SK-N-SH (cell line): ENCODE measurements around the gene NPM1. TPM values are rescaled to one million over a fixed set of nuclear protein-coding genes. Genes with fewer than 3 reads are reported as not detected.

ENCODE experiments used
- CTCF ChIA-PET: fragments of 300-600, 350-600 bp; formaldehyde crosslinking; extraction: SDS; loops from one replicate; lab custom pipeline; 2021; lab: Yijun Ruan, JAX
- POLR2A ChIA-PET: fragments of 350-600 bp; sonication (Branson Sonifier 250); formaldehyde crosslinking; extraction: SDS; loops from one replicate; lab custom pipeline; 2020; ENCODE audit warnings: antibody characterized with exemption, inconsistent platforms; lab: Yijun Ruan, JAX
- DNase-seq: peaks from one replicate; pipeline ENCODE4 v3.0.0; 2012
- H2AFZ ChIP-seq: fragments of 200-600 bp; sonication (generic); 2 replicates; pipeline ENCODE4 v1.8.1; 2016; ENCODE audit warnings: antibody characterized with exemption, mild to moderate bottlenecking, low read depth
- H3F3A ChIP-seq: fragments of 200-600 bp; sonication (generic); replicated peaks from 2 replicates; pipeline ENCODE3; 2016; ENCODE audit warnings: antibody characterized with exemption, mild to moderate bottlenecking; ENCODE audit not compliant: insufficient read depth
- H3K27ac ChIP-seq, 2 experiments: fragments of 200-500 bp in 1 of 2; fragments of 200-600 bp in 1 of 2; sonication (Bioruptor generic) in 1 of 2; sonication (generic), shearing (Covaris generic) in 1 of 2; 2 replicates each; pipeline versions ENCODE4 v1.5.1 to v1.6.1; 2014 to 2016; ENCODE audit warnings: low read depth in 2 of 2, inconsistent platforms in 1 of 2, low read length in 1 of 2, mild to moderate bottlenecking in 1 of 2, mixed read lengths in 1 of 2
- H3K27me3 ChIP-seq: fragments of 200-600 bp; sonication (generic), shearing (Covaris generic); 2 replicates; pipeline ENCODE4 v1.6.1; 2016; ENCODE audit warnings: mixed run types; ENCODE audit not compliant: insufficient read depth
- H3K36me3 ChIP-seq, 2 experiments: fragments of 200-500 bp in 1 of 2; fragments of 200-600 bp in 1 of 2; sonication (Bioruptor generic) in 1 of 2; sonication (generic) in 1 of 2; replicated peaks in 1 of 2; 2 replicates each; pipeline versions ENCODE3 to v1.5.1; 2014 to 2016; ENCODE audit warnings: low read length in 1 of 2, mild to moderate bottlenecking in 1 of 2; ENCODE audit not compliant: insufficient read depth in 2 of 2, control insufficient read depth in 1 of 2
- H3K4me1 ChIP-seq, 2 experiments: fragments of 200-500 bp in 1 of 2; fragments of 200-600 bp in 1 of 2; sonication (Bioruptor generic) in 1 of 2; sonication (generic), shearing (Covaris generic) in 1 of 2; 2 replicates each; pipeline versions ENCODE4 v1.5.1 to v1.6.1; 2014 to 2016; ENCODE audit warnings: low read depth in 1 of 2, low read length in 1 of 2, mixed run types in 1 of 2; ENCODE audit not compliant: insufficient read depth in 2 of 2, control insufficient read depth in 1 of 2
- H3K4me2 ChIP-seq: fragments of 200-600 bp; sonication (generic), shearing (Covaris generic); 2 replicates; pipeline ENCODE4 v1.6.1; 2017; ENCODE audit warnings: mixed run types
- H3K4me3 ChIP-seq, 2 experiments: fragments of 200-500 bp in 1 of 2; fragments of 200-600 bp in 1 of 2; sonication (Bioruptor generic) in 1 of 2; sonication (generic), shearing (Covaris generic) in 1 of 2; 2 replicates each; pipeline versions ENCODE4 v1.5.1 to v1.8.1; 2014 to 2016; ENCODE audit warnings: low read depth in 2 of 2, inconsistent platforms in 1 of 2, low read length in 1 of 2, mild to moderate bottlenecking in 1 of 2, mixed read lengths in 1 of 2, moderate library complexity in 1 of 2
- H3K79me2 ChIP-seq: fragments of 200-600 bp; sonication (generic); 2 replicates; pipeline ENCODE4 v1.8.1; 2017; ENCODE audit warnings: mild to moderate bottlenecking; ENCODE audit not compliant: insufficient read depth
- H3K9ac ChIP-seq: fragments of 200-600 bp; sonication (generic); 2 replicates; pipeline ENCODE4 v1.6.1; 2017; ENCODE audit warnings: mixed run types
- H3K9me2 ChIP-seq: fragments of 200-600 bp; sonication (generic); 2 replicates; pipeline ENCODE4 v1.6.1; 2017; ENCODE audit warnings: mixed run types
- H3K9me3 ChIP-seq: fragments of 200-600 bp; sonication (generic); 2 replicates; pipeline ENCODE4 v1.6.1; 2017; ENCODE audit warnings: mixed run types, mild to moderate bottlenecking, moderate library complexity
- H4K20me1 ChIP-seq: fragments of 200-600 bp; sonication (generic); 2 replicates; pipeline ENCODE4 v1.6.1; 2017; ENCODE audit warnings: mild to moderate bottlenecking, mixed run types; ENCODE audit not compliant: insufficient read depth
- CTCF ChIP-seq: fragments of 200-600 bp; sonication (generic); IDR thresholded peaks from 2 replicates; pipeline ENCODE4 v1.6.1; 2017; ENCODE audit warnings: antibody characterized with exemption, mild to moderate bottlenecking, moderate library complexity
- FOSL2 ChIP-seq: IDR thresholded peaks from 2 replicates; pipeline ENCODE4 v1.4.0; 2012; ENCODE audit warnings: low read depth, mild to moderate bottlenecking, moderate library complexity, borderline replicate concordance
- FOXJ3 ChIP-seq: sonication (generic); formaldehyde crosslinking; IDR thresholded peaks from 2 replicates; pipeline ENCODE4 v1.5.1; 2020; ENCODE audit warnings: mild to moderate bottlenecking, missing genetic modification reagents
- FOXM1 ChIP-seq: IDR thresholded peaks from 2 replicates; pipeline ENCODE4 v1.4.0; 2012; ENCODE audit warnings: low read depth, mild to moderate bottlenecking
- GATA2 ChIP-seq: sonication (generic); formaldehyde crosslinking; IDR thresholded peaks from 2 replicates; pipeline ENCODE4 v1.5.0; 2020; ENCODE audit warnings: mild to moderate bottlenecking, missing genetic modification reagents
- MAX ChIP-seq: IDR thresholded peaks from 2 replicates; pipeline ENCODE4 v1.4.0; 2012; ENCODE audit warnings: low read depth
- RFX5 ChIP-seq: IDR thresholded peaks from 2 replicates; pipeline ENCODE4 v1.6.1; 2012; ENCODE audit warnings: mild to moderate bottlenecking, improper control_type of control experiment, low read length
- SIN3A ChIP-seq: IDR thresholded peaks from 2 replicates; pipeline ENCODE4 v1.6.1; 2012; ENCODE audit warnings: low read depth, mild to moderate bottlenecking, low read length, moderate library complexity, borderline replicate concordance
- TCF12 ChIP-seq: IDR thresholded peaks from 2 replicates; pipeline ENCODE4 v1.4.0; 2012
- USF2 ChIP-seq: fragments of 150-350 bp; IDR thresholded peaks from 2 replicates; pipeline ENCODE4 v1.6.1; 2017; ENCODE audit warnings: antibody characterized with exemption, low read length, low read depth, borderline replicate concordance
- YY1 ChIP-seq: IDR thresholded peaks from 2 replicates; pipeline ENCODE4 v1.4.0; 2012; ENCODE audit warnings: low read depth, mild to moderate bottlenecking
- WGBS: methylation state at CpG from one replicate; pipeline ENCODE4 v1.1.6; 2017; ENCODE audit warnings: low lambda C conversion rate; 5-methylcytosine and 5-hydroxymethylcytosine counted together
- polyA plus RNA-seq, 3 experiments: library from polyadenylated mRNA; depleted of rRNA; stranded (reverse); fragments of >200 nt; gene quantifications; 2 replicates each; pipeline ENCODE4 v1.2.3, GENCODE V29; 2012
- TF ChIP-seq, protein P1 (sequence below): IDR thresholded peaks from 2 replicates; pipeline ENCODE4 v1.4.0; 2012; ENCODE audit warnings: low read depth, borderline replicate concordance

The NPM1 gene
- polyA plus RNA-seq, 1 of the 3 experiments (the other 2 are of a cell fraction): 4,764 TPM

GRCh38 chr5:171432583-171433351 lies 45.1 kb downstream of the NPM1 start:
- no peak for DNase-seq
- H3K9ac ChIP-seq: no peak overlapping the region

More at GRCh38 chr5:171432583-171433351, 45.1 kb downstream of the NPM1 start:
- WGBS: 90% methylated on average over 7 of the region's 16 CpGs
- Histone ChIP-seq H3K9me2 (no peaks in the 10 kb centered on the region), H3K4me2 (no peak overlapping the region), H3K4me3 (no peak overlapping the region), H3K27ac (no peak overlapping the region), H3K36me3 (no peaks in the 10 kb centered on the region), H3K27me3 (no peaks in the 10 kb centered on the region), H3K9me3 (no peaks in the 10 kb centered on the region), H3K79me2 (no peaks in the 10 kb centered on the region), H2AFZ (no peak overlapping the region), H3F3A (no peaks in the 10 kb centered on the region), H4K20me1 (no peaks in the 10 kb centered on the region), H3K4me1 (peaks cover 0 to 12% of the 10 kb centered on the region in 2 experiments; a peak in 1 of 4 replicates)
- no peak for TF ChIP-seq TCF12
- TF ChIP-seq RFX5: no peak
- TF ChIP-seq MAX: no peak
- TF ChIP-seq FOSL2: no peak
- TF ChIP-seq, protein P1, sequence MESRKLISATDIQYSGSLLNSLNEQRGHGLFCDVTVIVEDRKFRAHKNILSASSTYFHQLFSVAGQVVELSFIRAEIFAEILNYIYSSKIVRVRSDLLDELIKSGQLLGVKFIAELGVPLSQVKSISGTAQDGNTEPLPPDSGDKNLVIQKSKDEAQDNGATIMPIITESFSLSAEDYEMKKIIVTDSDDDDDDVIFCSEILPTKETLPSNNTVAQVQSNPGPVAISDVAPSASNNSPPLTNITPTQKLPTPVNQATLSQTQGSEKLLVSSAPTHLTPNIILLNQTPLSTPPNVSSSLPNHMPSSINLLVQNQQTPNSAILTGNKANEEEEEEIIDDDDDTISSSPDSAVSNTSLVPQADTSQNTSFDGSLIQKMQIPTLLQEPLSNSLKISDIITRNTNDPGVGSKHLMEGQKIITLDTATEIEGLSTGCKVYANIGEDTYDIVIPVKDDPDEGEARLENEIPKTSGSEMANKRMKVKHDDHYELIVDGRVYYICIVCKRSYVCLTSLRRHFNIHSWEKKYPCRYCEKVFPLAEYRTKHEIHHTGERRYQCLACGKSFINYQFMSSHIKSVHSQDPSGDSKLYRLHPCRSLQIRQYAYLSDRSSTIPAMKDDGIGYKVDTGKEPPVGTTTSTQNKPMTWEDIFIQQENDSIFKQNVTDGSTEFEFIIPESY: no peak
- no peak for TF ChIP-seq GATA2 (CRISPR knock-in tag)
- TF ChIP-seq YY1: no peak
- no peak for TF ChIP-seq CTCF
- TF ChIP-seq SIN3A: no peak
- TF ChIP-seq FOXM1: no peak
- no peak for TF ChIP-seq USF2
- no peak for TF ChIP-seq FOXJ3 (CRISPR knock-in tag)
- CTCF ChIA-PET: interaction anchor here (0.6 to 0.7 kb wide), 3 partner anchors 14 to 175 kb away, joined by 3 read pairs; partner anchors contain the start of gene FGF18
- POLR2A ChIA-PET: no interaction called here
